GM10847 (cell line): ENCODE measurements around the gene CEP97.

Experiments
- POLR2A ChIP-seq: IDR thresholded peaks from 2 replicates; pipeline ENCODE4 v1.6.1; 2011; ENCODE audit not compliant: insufficient read length; ENCODE audit errors: extremely low read depth

The CEP97 gene

DNA sequence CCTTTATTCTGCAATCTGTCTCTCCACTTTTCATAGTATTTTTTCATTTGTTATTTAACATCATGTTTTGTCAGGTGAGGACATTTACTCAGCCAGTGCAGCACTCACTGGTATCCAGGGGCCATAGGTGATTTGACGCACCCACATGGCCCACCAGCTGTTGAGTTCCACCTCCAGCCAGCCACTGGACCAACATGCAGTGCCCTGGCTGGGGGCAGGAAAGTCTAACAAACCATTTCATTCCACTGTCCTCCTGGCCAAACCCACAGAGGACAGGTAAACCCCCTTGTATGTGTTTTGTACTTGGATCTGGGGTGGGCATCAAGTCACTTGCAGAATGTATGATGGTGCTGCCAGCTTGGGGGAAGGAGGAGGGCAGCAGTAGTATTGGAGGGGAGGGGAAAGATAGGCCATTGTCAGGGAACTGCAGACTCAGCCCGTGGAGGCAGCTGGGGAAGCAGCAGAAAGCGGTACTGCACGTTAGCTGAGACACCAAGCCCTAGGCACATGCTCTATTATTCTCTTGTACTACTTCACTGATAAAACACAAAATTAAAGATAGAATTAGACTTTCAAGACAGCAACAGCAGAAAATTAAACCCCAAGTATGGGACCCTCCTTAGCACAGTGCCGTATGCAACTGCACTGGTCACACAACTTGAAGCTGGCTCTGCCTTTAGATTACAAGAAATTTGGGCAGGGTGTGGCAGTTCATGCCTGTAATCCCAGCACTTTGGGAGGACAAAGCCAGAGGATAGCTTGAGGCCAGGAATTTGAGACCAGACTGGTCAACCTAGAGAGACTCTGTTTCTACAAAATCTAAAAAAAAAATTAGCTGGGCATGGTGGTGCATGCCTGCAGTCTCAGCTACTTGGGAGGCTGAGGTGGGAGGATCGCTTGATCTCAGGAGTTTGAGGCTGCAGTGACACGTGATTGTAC is 22.4 kb upstream of the CEP97 start:
- no peak for TF ChIP-seq POLR2A

DNA sequence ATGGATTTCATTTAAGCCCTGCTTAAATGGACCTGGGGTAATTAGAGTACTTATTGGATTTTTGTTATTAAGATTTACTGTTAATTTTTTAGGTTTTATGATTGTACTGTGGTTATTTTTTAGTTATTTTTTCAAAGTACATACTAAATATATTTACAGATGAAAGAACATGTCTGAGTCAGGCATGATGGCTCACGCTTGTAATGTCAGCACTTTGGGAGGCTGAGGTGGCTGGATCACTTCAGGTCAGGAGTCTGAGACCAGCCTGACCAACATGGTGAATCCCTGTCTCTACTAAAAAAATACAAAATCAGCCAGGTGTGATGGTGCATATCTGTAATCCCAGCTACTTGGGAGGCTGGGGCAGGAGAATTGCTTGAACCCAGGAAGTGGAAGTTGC is 21.7 kb upstream of the CEP97 start:
- TF ChIP-seq POLR2A, result no peak

DNA sequence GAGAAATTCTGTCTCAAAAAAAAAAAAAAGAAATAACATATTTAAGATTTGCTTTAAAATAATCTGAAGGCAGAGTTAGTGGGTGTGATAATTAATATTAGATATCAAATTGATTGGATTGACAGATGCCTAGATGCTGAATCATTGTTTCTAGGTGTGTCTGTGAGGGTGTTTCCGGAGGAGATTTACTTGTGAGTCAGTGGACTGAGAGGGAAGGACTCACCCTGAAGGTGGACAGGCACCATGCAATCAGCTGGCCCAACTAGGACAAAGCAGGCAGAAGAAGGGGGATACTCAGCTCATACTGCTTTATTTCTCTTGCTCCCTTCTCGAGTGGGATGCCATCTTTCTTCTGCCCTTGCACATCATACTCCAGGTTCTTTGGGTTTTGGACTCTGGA is 21.2 kb upstream of the CEP97 start:
- TF ChIP-seq POLR2A, result no peak

DNA sequence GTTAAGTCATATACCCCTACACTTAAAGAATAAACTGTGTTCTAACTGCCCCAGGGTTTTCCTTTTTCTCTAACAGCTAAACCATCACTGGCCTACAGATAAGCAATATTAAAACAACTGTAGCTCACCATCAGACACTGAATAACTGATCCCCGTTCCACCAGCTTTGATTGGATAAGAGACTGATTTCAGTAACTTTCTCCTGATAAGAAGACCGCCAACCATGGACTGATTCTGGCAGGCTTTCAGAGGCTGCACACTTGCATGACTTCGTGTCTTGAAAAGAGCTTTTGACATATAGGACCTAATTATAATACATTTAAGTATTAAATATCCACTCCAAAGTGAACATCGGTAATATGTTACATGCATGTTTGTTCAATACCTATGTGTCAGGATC is 15.3 kb upstream of the CEP97 start:
- TF ChIP-seq POLR2A, result no peak

DNA sequence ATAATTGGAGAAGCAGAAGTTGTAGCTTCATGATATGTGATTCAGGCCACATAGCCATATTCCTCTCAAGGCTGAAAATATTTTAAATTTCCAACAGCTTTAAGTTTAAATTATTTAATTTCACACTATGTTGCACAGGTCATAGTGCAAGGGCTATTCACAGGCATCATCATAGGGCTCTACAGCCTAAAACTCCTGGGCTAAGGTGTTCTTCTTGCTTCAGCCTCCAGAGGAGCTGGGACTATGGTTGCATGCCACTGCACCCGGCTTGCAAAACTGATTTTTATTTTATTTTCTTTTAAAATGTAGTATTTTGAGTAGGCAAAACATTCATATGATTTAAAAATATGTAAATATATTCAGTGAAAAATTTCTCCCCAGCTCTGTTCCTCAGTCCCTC is 6.0 kb upstream of the CEP97 start:
- TF ChIP-seq POLR2A, result no peak

DNA sequence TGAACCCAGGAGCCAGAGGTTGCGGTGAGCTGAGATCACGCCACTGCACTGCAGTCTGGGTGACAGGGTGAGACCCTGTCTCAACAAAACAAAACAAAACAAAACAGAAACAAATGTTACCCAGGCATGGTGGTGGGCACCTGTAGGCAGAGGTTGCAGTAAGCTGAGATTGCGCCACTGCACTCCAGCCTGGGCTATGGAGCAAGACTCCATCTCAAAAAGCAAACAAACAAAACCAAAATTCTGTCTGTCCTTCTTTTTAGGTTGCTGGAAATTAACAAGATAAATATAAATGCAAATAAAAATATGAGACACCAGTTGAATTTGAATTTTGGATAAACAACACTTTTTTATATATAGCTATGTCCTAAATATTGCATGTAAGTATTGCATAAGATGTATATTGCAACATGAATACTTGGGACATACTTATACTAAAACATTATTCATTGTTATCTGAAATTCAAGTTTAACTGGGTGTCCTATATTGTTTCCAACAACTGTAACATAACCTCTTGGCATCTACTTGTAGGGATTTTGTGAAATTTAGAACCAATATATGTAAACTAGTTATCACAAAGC is 4.7 kb upstream of the CEP97 start:
- no peak for TF ChIP-seq POLR2A

DNA sequence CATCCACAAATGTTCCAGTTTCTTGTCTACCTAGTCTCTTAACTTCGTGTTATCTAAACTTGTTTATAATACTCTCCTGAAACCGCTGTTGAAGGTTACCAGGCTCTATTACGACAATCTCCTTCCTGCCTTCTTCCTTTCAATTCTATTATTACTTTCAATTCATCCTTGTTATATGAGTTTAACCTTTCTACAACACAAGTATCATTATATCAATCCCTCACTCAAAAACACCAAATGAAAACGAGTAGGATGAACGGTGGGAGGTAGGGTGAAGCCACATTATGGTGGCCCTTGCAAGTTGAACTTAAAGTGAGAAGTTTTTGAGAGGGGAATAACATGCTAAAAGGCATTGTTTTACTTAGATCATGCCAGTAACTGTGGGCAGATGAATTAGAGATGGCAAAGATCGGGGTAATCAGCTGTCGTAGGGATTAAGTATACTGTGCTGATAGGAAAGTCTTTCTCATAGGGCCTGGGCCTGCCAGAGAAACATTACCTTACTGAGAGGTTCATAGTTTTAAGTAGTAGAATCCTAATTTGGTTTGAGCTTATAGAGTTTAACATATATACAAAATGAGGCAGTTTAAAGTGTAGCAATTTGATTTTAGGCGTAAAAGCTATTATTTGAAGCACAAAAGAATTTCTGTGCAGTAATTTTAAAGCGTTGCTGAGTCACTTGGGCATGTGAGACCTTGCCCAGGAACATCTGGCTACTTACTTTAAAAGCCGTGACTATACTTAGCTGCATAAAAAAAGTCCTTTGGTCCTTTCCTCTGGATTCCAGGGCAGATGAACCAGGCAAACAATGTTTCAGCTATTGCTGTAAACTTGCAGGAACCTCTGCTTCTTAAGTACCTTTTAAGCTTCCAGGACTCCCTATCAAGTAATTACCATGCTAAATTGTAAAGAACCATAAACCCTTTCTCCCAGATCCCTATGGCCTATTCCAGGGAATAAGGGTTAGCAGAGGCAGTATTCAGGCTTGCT is 3.3 kb upstream of the CEP97 start:
- TF ChIP-seq POLR2A, result no peak

DNA sequence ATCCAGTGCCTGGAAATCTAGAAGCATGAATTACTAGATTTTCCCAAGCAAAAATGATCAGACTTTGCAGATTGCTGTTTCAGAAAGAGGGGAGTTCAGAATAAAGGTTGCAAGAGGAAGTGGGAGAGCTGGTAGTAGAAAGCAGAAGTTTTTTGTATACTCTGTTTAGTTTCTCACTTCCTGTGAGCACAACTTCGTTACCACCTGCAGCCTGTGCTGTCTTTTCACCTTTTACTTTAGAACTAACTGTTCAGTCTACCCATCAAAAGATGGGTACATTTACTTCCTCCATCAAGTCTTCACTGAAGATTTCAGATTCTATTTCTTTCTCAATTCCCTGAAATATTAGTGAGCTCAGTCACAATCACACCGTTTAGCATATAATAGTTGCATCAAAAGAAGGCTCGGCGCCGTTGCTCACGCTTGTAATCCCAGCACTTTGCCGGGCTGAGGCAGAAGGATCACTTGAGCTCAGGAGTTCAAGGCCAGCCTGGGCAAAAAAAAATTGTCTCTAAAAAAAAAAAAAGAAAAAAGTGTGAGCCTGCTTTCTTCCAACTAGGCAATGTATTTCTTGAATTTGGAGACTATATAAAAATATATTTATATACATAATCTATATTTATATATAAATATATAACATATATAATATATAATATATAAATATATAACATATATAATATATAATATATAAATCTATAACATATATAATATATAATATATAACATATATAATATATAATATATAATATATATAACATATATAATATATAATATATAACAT is 1.8 kb upstream of the CEP97 start:
- no peak for TF ChIP-seq POLR2A

DNA sequence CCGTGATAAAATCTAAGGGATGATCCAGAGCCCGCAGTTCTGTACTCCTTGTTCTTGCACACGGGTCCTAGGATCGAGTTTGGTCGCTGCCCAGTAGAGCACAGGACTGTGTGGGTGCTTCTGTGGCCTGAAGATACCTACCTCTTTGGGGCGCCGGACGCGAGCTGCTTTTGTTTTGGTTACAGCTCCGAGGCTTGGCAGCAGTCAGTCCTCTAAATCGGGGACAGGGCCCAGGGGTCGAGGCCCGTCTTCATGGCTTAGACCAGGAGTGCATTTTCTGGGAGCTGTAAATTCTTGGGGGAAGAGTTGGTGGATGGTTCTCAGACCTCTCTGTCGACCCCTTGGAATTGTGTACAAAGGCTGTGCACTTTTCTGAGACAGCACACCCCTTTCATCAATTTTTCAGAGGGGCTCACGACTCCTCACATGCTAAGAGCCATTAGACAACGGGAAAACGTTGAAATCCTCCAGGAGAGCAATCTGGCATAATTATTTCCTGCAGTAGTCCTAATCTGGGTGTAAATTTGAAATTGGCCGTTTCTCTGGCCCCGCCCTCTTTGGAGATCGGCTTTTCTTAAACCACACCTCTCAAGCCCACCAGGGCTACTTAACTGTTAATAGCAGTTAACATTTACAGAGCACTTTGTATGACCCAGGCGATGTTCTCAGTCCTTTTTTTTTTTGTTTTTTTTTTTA is 928 bp downstream of the CEP97 start:
- TF ChIP-seq POLR2A, result no peak

DNA sequence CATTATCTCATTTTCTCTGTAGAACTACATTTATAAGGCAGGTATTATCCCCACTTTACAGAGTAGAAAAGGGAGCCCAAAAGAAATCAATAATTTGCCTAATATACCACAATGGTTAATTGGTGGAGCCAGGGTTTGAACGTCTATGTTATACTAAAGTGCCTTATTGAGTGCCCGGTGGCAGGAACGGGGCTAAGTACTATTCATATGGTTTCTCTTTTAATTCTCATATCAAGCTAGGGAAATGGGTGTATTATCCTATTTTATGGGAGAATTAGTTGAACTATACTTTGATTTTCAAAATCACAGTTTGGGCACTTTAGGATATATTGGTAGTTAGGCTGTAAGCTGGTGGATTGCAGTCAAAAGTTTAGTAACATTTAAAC is 1.5 kb downstream of the CEP97 start:
- no peak for TF ChIP-seq POLR2A

DNA sequence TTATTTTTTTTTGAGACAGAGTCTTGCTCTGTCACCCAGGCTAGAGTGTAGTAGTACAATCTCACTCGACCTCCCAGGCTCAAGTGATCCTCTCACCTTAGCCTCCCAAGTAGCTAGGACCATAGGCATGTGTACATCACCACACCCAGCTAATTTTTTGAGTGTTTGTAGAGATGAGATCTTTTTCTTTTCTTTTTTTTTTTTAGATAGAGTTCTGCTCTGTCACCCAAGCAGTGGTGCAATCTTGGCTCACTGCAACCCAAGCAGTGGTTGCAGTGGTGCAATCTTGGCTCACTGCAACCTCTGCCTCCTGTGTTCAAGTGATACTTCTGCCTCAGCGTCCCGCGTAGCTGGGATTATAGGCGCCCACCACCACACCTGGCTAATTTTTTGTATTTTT is 5.2 kb downstream of the CEP97 start:
- TF ChIP-seq POLR2A, result no peak

DNA sequence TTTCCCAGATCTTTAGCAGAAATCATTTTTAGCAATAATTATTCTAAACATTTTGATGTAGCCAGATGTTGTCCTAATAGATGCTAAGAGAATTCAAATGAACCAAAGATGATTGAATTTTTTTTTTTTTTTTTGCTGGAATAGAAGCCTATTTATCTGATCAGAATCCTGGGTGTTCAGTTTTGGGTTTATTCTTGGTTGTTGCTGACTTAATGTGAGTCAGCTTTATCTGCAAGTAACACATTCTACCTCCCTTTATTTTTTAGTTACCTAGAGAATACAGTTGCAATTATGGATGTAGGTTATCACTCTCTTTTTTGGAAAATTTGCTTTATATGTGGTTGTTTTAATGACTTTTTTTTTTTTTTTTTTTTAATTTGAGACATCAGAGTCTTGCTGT is 6.4 kb downstream of the CEP97 start:
- no peak for TF ChIP-seq POLR2A

DNA sequence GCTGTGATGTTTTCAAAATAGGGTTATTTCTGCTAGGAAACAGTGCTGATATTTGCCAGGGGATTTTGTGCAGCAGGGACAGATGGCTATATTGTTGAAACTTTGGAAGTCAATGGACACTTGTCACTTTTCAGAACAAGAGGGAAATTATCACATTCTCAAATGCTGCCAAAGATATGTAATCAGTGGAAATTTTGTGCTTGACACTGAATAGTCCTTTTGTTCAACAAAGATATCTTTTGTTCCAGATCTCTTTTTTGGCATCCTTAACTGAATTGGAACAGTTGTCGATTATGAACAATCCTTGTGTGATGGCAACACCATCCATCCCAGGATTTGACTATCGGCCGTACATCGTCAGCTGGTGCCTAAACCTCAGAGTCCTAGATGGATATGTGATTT is 7.8 kb downstream of the CEP97 start:
- TF ChIP-seq POLR2A, result no peak

DNA sequence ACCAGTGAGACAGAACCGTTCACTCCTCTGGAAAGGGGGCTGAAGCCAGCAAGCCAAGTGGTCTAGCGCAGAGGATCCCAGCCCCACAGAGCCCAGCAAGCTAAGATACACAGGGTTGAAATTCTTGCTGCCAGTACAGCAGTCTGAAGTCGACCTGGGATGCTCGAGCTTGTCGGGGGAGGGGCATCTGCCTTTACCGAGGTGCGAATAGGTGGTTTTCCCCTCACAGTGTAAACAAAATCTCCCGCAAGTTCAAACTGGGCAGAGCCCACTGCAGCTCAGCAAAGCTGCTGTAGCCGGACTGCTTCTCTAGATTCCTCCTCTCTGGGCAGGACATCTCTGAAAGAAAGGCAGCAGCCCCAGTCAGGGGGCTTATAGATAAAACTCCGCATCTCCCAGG is 11.4 kb downstream of the CEP97 start:
- no peak for TF ChIP-seq POLR2A
